ENCODE data around the gene SH3RF2. TPM values are rescaled to one million over a fixed set of nuclear protein-coding genes. Genes with fewer than 3 reads are reported as not detected.

SH3RF2 gene
- total RNA-seq, 2 donors from 2014 or later, result 2.6 to 3.2 TPM

DNA sequence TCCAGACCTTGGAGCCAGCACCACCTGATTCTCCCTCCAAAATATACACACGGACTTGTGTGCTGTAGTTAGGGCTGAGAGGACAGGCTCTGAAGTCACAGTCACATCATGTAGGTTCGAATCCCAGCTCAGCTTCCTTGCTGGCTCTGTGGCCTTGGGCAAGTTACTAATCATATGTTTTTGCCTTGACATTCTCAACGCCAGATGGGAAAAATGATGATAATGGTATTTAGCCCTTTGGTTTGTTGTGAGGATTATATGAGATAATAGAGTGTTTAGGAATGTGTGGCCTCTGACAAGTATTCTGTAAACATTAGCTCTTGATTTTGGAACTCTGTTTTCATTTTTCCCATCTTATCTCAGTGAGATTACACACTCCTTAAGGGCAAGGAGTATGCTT is 96.5 kb downstream of the SH3RF2 start:
- TF ChIP-seq, protein P1, sequence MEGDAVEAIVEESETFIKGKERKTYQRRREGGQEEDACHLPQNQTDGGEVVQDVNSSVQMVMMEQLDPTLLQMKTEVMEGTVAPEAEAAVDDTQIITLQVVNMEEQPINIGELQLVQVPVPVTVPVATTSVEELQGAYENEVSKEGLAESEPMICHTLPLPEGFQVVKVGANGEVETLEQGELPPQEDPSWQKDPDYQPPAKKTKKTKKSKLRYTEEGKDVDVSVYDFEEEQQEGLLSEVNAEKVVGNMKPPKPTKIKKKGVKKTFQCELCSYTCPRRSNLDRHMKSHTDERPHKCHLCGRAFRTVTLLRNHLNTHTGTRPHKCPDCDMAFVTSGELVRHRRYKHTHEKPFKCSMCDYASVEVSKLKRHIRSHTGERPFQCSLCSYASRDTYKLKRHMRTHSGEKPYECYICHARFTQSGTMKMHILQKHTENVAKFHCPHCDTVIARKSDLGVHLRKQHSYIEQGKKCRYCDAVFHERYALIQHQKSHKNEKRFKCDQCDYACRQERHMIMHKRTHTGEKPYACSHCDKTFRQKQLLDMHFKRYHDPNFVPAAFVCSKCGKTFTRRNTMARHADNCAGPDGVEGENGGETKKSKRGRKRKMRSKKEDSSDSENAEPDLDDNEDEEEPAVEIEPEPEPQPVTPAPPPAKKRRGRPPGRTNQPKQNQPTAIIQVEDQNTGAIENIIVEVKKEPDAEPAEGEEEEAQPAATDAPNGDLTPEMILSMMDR (conservative IDR thresholded peaks at IDR 0.05), result no peak
- Mint-ChIP-seq H3K4me1 (peaks cover 28% of the 10 kb centered on the region), H3K9me3 (no peaks in the 10 kb centered on the region), H3K27ac (no peak overlapping the region), H3K36me3 (ENCODE audit: low read depth) (no peaks in the 10 kb centered on the region), H3K27me3 (ENCODE audit: insufficient read depth) (peaks cover 10% of the 10 kb centered on the region), H3K4me3 (no peak overlapping the region)
- no peak overlapping the region for H3K9ac ChIP-seq (ENCODE audit: extremely low read depth, low read length, poor library complexity, severe bottlenecking)
- no peaks in the 10 kb centered on the region for H3K27me3 ChIP-seq (ENCODE audit: control insufficient read depth, insufficient read depth, low read length, poor library complexity, severe bottlenecking)
- H3K36me3 ChIP-seq (ENCODE audit: control insufficient read depth, insufficient read depth, low read length), result no peaks in the 10 kb centered on the region
- H3K27ac ChIP-seq (ENCODE audit: low read depth, low read length), result no peak overlapping the region
- WGBS, 2 experiments (ENCODE audit: insufficient coverage in 1 of 2, insufficient read length in 1 of 2), result 76 to 90% methylated on average over 2 to 3 of the region's 3 CpGs
- no peaks in the 10 kb centered on the region for H3K9me3 ChIP-seq (ENCODE audit: control insufficient read depth, low read length)
- DNase-seq, result no peak
- H3K4me3 ChIP-seq (ENCODE audit: low read length), result no peak overlapping the region
- H3K4me1 ChIP-seq (ENCODE audit: control insufficient read depth, insufficient read depth, low read length), result peaks cover 31% of the 10 kb centered on the region

DNA sequence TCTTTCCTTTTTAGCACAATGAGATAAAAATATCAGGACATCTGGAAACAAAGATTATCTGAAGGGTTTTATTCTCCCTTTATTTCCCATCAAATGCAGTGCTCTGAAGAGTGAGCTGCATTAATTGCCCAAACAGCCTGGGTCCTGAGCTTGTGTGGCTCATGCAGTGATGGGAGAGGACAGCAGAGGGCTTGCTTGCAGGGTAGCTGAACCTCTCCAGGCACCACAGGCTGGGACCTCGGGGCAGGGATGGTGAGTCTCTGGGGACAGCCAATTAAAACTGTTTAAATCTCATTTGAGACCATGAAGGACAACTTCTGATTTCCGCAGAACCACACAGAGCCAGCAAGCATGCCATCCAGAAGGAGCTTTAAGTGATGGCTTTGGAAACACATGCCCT is 97.7 kb downstream of the SH3RF2 start:
- WGBS, 2 experiments (ENCODE audit: insufficient coverage in 1 of 2, insufficient read length in 1 of 2), result 88 to 94% methylated on average over 2 of the region's 2 CpGs

GRCh38 chr5:146034605-146035004 is 98.2 kb downstream of the SH3RF2 start:
- Mint-ChIP-seq H3K4me3 (no peak overlapping the region), H3K36me3 (ENCODE audit: low read depth) (no peaks in the 10 kb centered on the region), H3K4me1 (peaks cover 27% of the 10 kb centered on the region), H3K27ac (no peak overlapping the region), H3K9me3 (no peaks in the 10 kb centered on the region), H3K27me3 (ENCODE audit: insufficient read depth) (peaks cover 6% of the 10 kb centered on the region)
- 44 to 68% methylated on average over 2 to 4 of the region's 4 CpGs for WGBS, 2 experiments (ENCODE audit: insufficient coverage in 1 of 2, insufficient read length in 1 of 2)
- Histone ChIP-seq H3K36me3 (ENCODE audit: control insufficient read depth, insufficient read depth, low read length) (no peaks in the 10 kb centered on the region), H3K27ac (ENCODE audit: low read depth, low read length) (no peak overlapping the region), H3K9me3 (ENCODE audit: control insufficient read depth, low read length) (no peaks in the 10 kb centered on the region), H3K4me3 (ENCODE audit: low read length) (no peak overlapping the region), H3K9ac (ENCODE audit: extremely low read depth, low read length, poor library complexity, severe bottlenecking) (no peak overlapping the region), H3K4me1 (ENCODE audit: control insufficient read depth, insufficient read depth, low read length) (peaks cover 29% of the 10 kb centered on the region), H3K27me3 (ENCODE audit: control insufficient read depth, insufficient read depth, low read length, poor library complexity, severe bottlenecking) (no peaks in the 10 kb centered on the region)
- no peak for DNase-seq
- TF ChIP-seq, protein P1 (conservative IDR thresholded peaks at IDR 0.05), result no peak

More for the DNA sequence above, 97.7 kb downstream of the SH3RF2 start:
- Histone ChIP-seq H3K27me3 (ENCODE audit: control insufficient read depth, insufficient read depth, low read length, poor library complexity, severe bottlenecking) (no peaks in the 10 kb centered on the region), H3K4me3 (ENCODE audit: low read length) (no peak overlapping the region), H3K27ac (ENCODE audit: low read depth, low read length) (no peak overlapping the region), H3K4me1 (ENCODE audit: control insufficient read depth, insufficient read depth, low read length) (peaks cover 30% of the 10 kb centered on the region), H3K36me3 (ENCODE audit: control insufficient read depth, insufficient read depth, low read length) (no peaks in the 10 kb centered on the region), H3K9me3 (ENCODE audit: control insufficient read depth, low read length) (no peaks in the 10 kb centered on the region), H3K9ac (ENCODE audit: extremely low read depth, low read length, poor library complexity, severe bottlenecking) (no peak overlapping the region)
- H3K4me3 Mint-ChIP-seq, result no peak overlapping the region
- no peak overlapping the region for H3K27ac Mint-ChIP-seq
- TF ChIP-seq, protein P1 (conservative IDR thresholded peaks at IDR 0.05), result peak; percentile 70
- no peaks in the 10 kb centered on the region for H3K9me3 Mint-ChIP-seq
- peaks cover 6% of the 10 kb centered on the region for H3K27me3 Mint-ChIP-seq (ENCODE audit: insufficient read depth)
- H3K4me1 Mint-ChIP-seq, result peaks cover 26% of the 10 kb centered on the region
- H3K36me3 Mint-ChIP-seq (ENCODE audit: low read depth), result no peaks in the 10 kb centered on the region
- DNase-seq, result peak; percentile 74

Measured in endodermal cell (in vitro differentiated cells).